Choroid plexus epithelial cell (primary cell): Measurements from ENCODE around the gene MEMO1.
"Not testable (repeated sequence)": the region's sequence is repeated elsewhere in the genome, so short reads cannot be mapped to it uniquely, and the experiment has no call there.

Experiments used
- DNase-seq: peaks from one replicate; pipeline ENCODE4 v3.0.0-alpha.2; 2010; ENCODE audit warnings: low read depth
- H3K4me3 ChIP-seq: 2 replicates; pipeline ENCODE4 v1.5.1; 2011; ENCODE audit warnings: low read depth, mild to moderate bottlenecking, control low read depth, low read length, moderate library complexity
- TF ChIP-seq, protein P1 (sequence below): conservative IDR thresholded peaks from 2 replicates; pipeline ENCODE4 v1.5.1; 2011; ENCODE audit warnings: low read depth, mild to moderate bottlenecking, control low read depth, inconsistent platforms, low read length, moderate library complexity

Gene MEMO1

DNA sequence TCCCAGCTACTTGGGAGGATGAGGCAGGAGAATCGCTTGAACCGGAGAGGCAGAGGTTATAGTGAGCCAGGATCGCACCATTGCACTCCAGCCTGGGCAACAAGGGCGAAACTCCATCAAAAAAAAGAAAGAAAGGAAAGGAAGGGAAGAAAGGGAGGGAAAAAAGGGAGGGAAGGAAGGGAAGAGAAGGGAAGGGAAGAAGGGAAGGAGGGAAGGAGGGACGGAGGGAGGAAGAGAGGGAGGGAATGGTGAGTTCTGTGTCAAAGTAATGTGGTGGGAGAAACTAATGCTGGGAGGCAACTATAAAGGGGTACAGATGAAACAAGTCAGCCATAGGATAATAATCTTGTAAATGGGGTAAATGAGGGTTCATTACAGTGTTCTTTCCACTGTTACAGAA is 45.7 kb downstream of the MEMO1 start:
- TF ChIP-seq, protein P1, sequence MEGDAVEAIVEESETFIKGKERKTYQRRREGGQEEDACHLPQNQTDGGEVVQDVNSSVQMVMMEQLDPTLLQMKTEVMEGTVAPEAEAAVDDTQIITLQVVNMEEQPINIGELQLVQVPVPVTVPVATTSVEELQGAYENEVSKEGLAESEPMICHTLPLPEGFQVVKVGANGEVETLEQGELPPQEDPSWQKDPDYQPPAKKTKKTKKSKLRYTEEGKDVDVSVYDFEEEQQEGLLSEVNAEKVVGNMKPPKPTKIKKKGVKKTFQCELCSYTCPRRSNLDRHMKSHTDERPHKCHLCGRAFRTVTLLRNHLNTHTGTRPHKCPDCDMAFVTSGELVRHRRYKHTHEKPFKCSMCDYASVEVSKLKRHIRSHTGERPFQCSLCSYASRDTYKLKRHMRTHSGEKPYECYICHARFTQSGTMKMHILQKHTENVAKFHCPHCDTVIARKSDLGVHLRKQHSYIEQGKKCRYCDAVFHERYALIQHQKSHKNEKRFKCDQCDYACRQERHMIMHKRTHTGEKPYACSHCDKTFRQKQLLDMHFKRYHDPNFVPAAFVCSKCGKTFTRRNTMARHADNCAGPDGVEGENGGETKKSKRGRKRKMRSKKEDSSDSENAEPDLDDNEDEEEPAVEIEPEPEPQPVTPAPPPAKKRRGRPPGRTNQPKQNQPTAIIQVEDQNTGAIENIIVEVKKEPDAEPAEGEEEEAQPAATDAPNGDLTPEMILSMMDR, result no peak
- no peak overlapping the region for H3K4me3 ChIP-seq
- no peak for DNase-seq

DNA sequence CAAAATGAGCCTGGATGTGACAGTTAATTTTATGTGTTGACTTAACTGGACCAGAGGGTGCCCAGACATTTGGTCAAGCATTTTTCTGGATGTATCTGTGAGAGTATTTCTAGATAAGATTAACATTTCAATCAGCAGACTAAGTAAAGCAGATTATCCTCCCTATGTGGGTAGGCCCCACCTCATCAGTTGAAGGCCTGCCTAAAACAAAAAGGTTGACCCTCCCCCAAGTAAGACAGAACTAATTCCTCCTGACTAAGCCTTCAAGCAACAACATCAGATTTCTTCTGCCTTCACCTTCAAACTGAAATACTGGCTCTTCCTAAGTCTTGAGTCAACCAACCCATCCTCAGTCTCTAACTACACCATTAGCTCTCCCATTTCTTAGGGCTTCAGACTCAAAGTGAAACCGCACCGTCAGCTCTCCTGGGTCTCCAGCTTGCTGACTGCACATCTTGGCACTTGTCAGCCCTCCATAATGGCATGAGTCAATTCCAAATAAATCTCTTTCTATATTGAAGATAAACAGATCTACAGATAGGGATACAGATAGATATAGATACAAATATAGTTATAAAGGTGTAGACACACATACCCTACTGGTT is 47.9 kb downstream of the MEMO1 start:
- DNase-seq, result no peak
- TF ChIP-seq, protein P1, result no peak
- no peak overlapping the region for H3K4me3 ChIP-seq

DNA sequence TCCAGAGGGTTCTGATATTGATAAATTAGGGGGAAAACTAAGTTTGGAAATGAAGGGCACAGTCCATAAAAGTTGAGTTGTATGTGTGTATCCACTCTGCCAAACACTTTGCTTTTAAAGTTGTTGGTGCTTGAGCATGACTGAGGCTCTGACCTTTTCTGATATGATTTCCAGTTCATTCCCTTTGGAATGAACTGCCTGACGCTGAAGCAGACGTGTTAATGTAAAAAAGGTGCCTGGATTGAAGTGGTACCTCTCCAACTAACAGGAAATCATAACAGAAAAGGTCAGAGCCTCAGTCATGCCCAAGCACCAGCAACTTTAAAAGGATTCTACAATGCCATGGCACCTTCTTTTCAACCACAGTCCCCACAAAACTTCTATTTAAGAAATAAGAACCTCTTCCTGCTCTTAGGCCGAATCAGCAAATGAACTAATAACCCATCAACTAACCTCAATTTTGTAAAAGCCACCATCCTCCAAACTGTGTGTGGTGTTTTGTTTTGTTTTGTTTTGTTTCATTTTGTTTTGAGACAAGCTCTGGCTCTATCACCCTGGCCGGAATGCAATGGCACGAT is 52.6 kb downstream of the MEMO1 start:
- no peak overlapping the region for H3K4me3 ChIP-seq
- TF ChIP-seq, protein P1, result no peak
- DNase-seq, result no peak

GRCh38 chr2:31957354-31958139 is 53.3 kb downstream of the MEMO1 start:
- DNase-seq, result no peak
- TF ChIP-seq, protein P1, result no peak
- H3K4me3 ChIP-seq, result no peak overlapping the region

DNA sequence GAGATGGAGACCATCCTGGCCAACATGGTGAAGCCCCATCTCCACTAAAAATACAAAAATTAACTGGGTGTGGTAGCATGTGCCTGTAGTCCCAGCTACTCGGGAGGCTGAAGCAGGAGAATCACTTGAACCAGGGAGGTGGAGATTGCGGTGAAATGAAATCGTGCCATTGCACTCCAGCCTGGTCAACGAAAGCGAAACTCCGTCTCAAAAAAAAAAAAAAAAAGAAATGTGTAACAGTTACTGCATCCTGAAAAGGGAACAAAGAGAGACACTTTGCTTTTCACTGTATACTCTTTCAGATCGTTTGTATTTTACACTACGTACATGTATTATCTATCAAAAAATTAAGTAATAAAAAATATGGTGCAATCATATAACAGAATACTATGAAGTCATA is 53.9 kb downstream of the MEMO1 start:
- DNase-seq, H3K4me3 ChIP-seq: not testable (repeated sequence)

GRCh38 chr2:31956312-31956711 is 54.5 kb downstream of the MEMO1 start:
- DNase-seq, result no peak
- H3K4me3 ChIP-seq, result no peak overlapping the region
- TF ChIP-seq, protein P1, result no peak

DNA sequence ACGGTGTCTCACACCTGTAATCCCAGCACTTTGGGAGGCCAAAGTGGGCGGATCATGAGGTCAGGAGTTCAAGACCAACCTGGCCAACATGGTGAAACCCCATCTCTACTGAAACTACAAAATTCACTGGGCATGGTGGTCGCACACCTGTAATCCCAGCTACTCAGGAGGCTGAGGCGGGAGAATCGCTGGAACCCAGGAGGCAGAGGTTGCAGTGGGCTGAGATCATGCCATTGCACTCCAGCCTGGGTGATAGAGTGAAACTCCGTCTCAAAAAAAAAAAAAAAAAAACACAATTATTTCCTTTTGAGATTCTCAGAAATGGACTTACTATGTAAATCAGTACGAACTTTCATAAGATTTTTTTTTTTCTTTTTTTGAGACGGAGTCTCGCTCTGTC is 57.7 kb downstream of the MEMO1 start:
- not testable (repeated sequence) for DNase-seq, H3K4me3 ChIP-seq

DNA sequence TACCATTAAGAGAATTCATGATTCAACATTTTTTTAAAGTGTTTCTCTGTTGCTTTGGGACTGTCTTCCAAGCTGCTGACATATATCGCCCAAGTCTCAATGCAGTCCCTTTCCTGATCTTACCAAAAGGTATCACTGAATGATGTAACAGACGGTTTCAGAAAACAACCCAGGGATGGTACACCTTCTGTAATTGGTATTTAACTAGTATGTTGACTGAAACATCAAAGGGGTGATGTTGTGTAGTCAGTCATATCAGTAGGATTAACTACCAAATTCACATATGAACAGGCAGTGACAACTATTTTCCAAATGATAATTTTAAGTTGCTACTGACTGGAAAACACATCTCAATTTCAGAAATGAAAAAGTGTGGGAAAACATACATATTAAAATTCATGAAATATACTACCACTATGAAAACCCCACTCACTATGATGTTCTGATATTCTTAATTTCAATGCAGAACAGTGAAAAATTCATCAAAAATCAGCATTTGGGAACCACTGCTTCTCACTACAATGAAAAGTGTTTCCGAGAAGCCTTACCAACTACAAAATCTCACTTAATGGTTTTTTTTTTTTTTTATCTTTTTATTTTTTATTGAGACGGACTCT is 59.8 kb downstream of the MEMO1 start:
- no peak overlapping the region for H3K4me3 ChIP-seq
- DNase-seq, result no peak

More for the DNA sequence above, 59.8 kb downstream of the MEMO1 start:
- TF ChIP-seq, protein P1, result no peak
